H9 (cell line): Measurements from ENCODE around the gene TJP3. TPM values are rescaled to one million over a fixed set of nuclear protein-coding genes. Genes with fewer than 3 reads are reported as not detected.

Experiments used
- DNase-seq: peaks from one replicate; pipeline ENCODE4 v3.0.0-alpha.2; 2017
- H2AFZ ChIP-seq: one replicate; pipeline ENCODE4 v1.6.1; 2013; ENCODE audit warnings: mild to moderate bottlenecking, low read length, control low read depth, moderate library complexity
- H2AK5ac ChIP-seq: 2 replicates; pipeline ENCODE4 v1.6.1; 2013; ENCODE audit warnings: low read length, control low read depth, mixed read lengths; ENCODE audit not compliant: insufficient read length
- H2BK120ac ChIP-seq: one replicate; pipeline ENCODE4 v1.6.1; 2013; ENCODE audit warnings: low read depth, mild to moderate bottlenecking, low read length, control low read depth, inconsistent platforms; ENCODE audit not compliant: poor library complexity, severe bottlenecking
- H2BK12ac ChIP-seq: 2 replicates; pipeline ENCODE4 v1.6.1; 2013; ENCODE audit warnings: low read length, control low read depth, mixed read lengths, low read depth; ENCODE audit not compliant: insufficient read length
- H2BK15ac ChIP-seq: 2 replicates; pipeline ENCODE4 v1.6.1; 2013; ENCODE audit warnings: low read depth, low read length, control low read depth
- H2BK20ac ChIP-seq: one replicate; pipeline ENCODE4 v1.6.1; 2013; ENCODE audit warnings: low read depth, mild to moderate bottlenecking, low read length, control low read depth, inconsistent platforms; ENCODE audit not compliant: poor library complexity, severe bottlenecking
- H2BK5ac ChIP-seq: 2 replicates; pipeline ENCODE4 v1.6.1; 2013; ENCODE audit warnings: low read length, control low read depth, mixed read lengths; ENCODE audit not compliant: insufficient read length
- H3K14ac ChIP-seq: 2 replicates; pipeline ENCODE4 v1.6.1; 2013; ENCODE audit warnings: low read length, control low read depth; ENCODE audit not compliant: insufficient read depth
- H3K18ac ChIP-seq: 2 replicates; pipeline ENCODE4 v1.6.1; 2013; ENCODE audit warnings: low read depth, mild to moderate bottlenecking, mixed read lengths, low read length, control low read depth; ENCODE audit not compliant: insufficient read length
- H3K23ac ChIP-seq: 2 replicates; pipeline ENCODE4 v1.6.1; 2013; ENCODE audit warnings: low read length, control low read depth, mixed read lengths, low read depth; ENCODE audit not compliant: insufficient read length
- H3K23me2 ChIP-seq: 2 replicates; pipeline ENCODE4 v1.6.1; 2013; ENCODE audit warnings: low read depth, mild to moderate bottlenecking, mixed read lengths, low read length, control low read depth; ENCODE audit not compliant: insufficient read length, poor library complexity, severe bottlenecking
- H3K27ac ChIP-seq: 2 replicates; pipeline ENCODE4 v1.5.1; 2013; ENCODE audit warnings: low read length, control low read depth, mixed read lengths, low read depth; ENCODE audit not compliant: insufficient read length
- H3K27me3 ChIP-seq: 2 replicates; pipeline ENCODE4 v1.6.1; 2013; ENCODE audit warnings: low read length, control low read depth, inconsistent platforms; ENCODE audit not compliant: insufficient read depth
- H3K4ac ChIP-seq: 2 replicates; pipeline ENCODE4 v1.6.1; 2013; ENCODE audit warnings: low read depth, mild to moderate bottlenecking, control low read depth, inconsistent platforms, low read length, moderate library complexity
- H3K4me1 ChIP-seq: 2 replicates; pipeline ENCODE4 v1.6.1; 2013; ENCODE audit warnings: low read length, control low read depth, inconsistent platforms; ENCODE audit not compliant: insufficient read depth
- H3K4me2 ChIP-seq: 2 replicates; pipeline ENCODE4 v1.6.1; 2013; ENCODE audit warnings: low read length, control low read depth, mixed read lengths; ENCODE audit not compliant: insufficient read length, insufficient read depth
- H3K56ac ChIP-seq: 2 replicates; pipeline ENCODE4 v1.6.1; 2013; ENCODE audit warnings: low read depth, mild to moderate bottlenecking, mixed read lengths, low read length, control low read depth; ENCODE audit not compliant: insufficient read length
- H3K79me1 ChIP-seq: 2 replicates; pipeline ENCODE4 v1.6.1; 2013; ENCODE audit warnings: low read depth, mild to moderate bottlenecking, moderate library complexity, low read length, control low read depth, inconsistent platforms; ENCODE audit not compliant: insufficient read depth, poor library complexity, severe bottlenecking
- H3K79me2 ChIP-seq: 2 replicates; pipeline ENCODE4 v1.6.1; 2013; ENCODE audit warnings: low read length, control low read depth, inconsistent platforms; ENCODE audit not compliant: insufficient read depth
- H3K9ac ChIP-seq: 2 replicates; pipeline ENCODE4 v1.6.1; 2013; ENCODE audit warnings: low read length, control low read depth, mixed read lengths; ENCODE audit not compliant: insufficient read length; ENCODE audit errors: extremely low read depth
- H3K9me3 ChIP-seq: one replicate; pipeline ENCODE4 v1.6.1; 2013; ENCODE audit warnings: low read depth, low read length, inconsistent platforms; ENCODE audit not compliant: control insufficient read depth
- H3T11ph ChIP-seq: one replicate; pipeline ENCODE4 v1.6.1; 2013; ENCODE audit warnings: mild to moderate bottlenecking, low read length, control low read depth, inconsistent platforms
- H4K20me1 ChIP-seq: one replicate; pipeline ENCODE4 v1.6.1; 2013; ENCODE audit not compliant: control insufficient read depth, insufficient read length, insufficient read depth
- H4K5ac ChIP-seq: 2 replicates; pipeline ENCODE4 v1.6.1; 2013; ENCODE audit warnings: low read depth, mild to moderate bottlenecking, mixed read lengths, low read length, control low read depth; ENCODE audit not compliant: insufficient read length
- H4K8ac ChIP-seq: replicated peaks from 2 replicates; pipeline ENCODE4 v1.6.1; 2013; ENCODE audit warnings: low read length, control low read depth, mixed read lengths, low read depth; ENCODE audit not compliant: insufficient read length
- H4K91ac ChIP-seq: 2 replicates; pipeline ENCODE4 v1.6.1; 2013; ENCODE audit warnings: low read depth, mild to moderate bottlenecking, moderate library complexity, mixed read lengths, low read length, control low read depth; ENCODE audit not compliant: insufficient read length
- H3K27ac Mint-ChIP-seq, 3 experiments: 2 replicates in 2 of 3; 3 replicates in 1 of 3; pipeline ENCODE4 v1.8.0; 2020 to 2021; ENCODE audit warnings: mixed read lengths in 3 of 3, mild to moderate bottlenecking in 1 of 3, moderate library complexity in 1 of 3
- H3K27me3 Mint-ChIP-seq: 2 replicates; pipeline ENCODE4 v1.8.0; 2021; ENCODE audit warnings: low read depth, mild to moderate bottlenecking, moderate library complexity, mixed read lengths
- H3K36me3 Mint-ChIP-seq, 3 experiments: 2 replicates in 2 of 3; 3 replicates in 1 of 3; pipeline ENCODE4 v1.8.0; 2020 to 2021; ENCODE audit warnings: low read depth in 3 of 3, mixed read lengths in 3 of 3; ENCODE audit not compliant: insufficient read depth in 1 of 3
- H3K4me1 Mint-ChIP-seq, 2 experiments: 2 replicates each; pipeline ENCODE4 v1.8.0; 2020; ENCODE audit warnings: mixed read lengths in 2 of 2
- H3K4me3 Mint-ChIP-seq, 2 experiments: 2 replicates in 1 of 2; 3 replicates in 1 of 2; pipeline ENCODE4 v1.8.0; 2020 to 2021; ENCODE audit warnings: mild to moderate bottlenecking in 2 of 2, mixed read lengths in 2 of 2, moderate library complexity in 1 of 2
- H3K9me3 Mint-ChIP-seq, 2 experiments: 2 replicates in 1 of 2; 3 replicates in 1 of 2; pipeline ENCODE4 v1.8.0; 2020; ENCODE audit warnings: mild to moderate bottlenecking in 2 of 2, mixed read lengths in 2 of 2, moderate library complexity in 1 of 2
- WGBS: extraction: QIAGEN DNeasy Blood & Tissue Kit; methylation state at CpG from one replicate; pipeline ENCODE4 v1.1.7; 2013; ENCODE audit warnings: missing lambda C conversion rate, low lambda C conversion rate, mixed read lengths; ENCODE audit not compliant: insufficient read length; ENCODE audit errors: extremely low coverage; 5-methylcytosine and 5-hydroxymethylcytosine counted together
- total RNA-seq: library from RNA; stranded (reverse); gene quantifications from 2 replicates; pipeline ENCODE4 v1.2.1, GENCODE V29; 2021
- TF ChIP-seq, protein P1 (sequence below): fragments of 200-600 bp; sonication (generic); conservative IDR thresholded peaks from 3 replicates; pipeline ENCODE4 v1.8.0; 2021; ENCODE audit warnings: antibody characterized with exemption, mild to moderate bottlenecking

TJP3 gene
- total RNA-seq, 1 experiment from 2014 or later, result 27.3 TPM

GRCh38 chr19:3760871-3761361 lies 52.7 kb downstream of the TJP3 start:
- H3K27ac Mint-ChIP-seq, result peak overlapping the region; percentile 53 to 85 (median 55); a peak in 5 of 7 replicates
- Histone ChIP-seq H2BK15ac (no peak overlapping the region), H4K91ac (no peak overlapping the region), H3K4ac (no peak overlapping the region), H3K56ac (no peak overlapping the region), H4K8ac (no peak overlapping the region), H3T11ph (no peak overlapping the region), H3K9ac (peak overlapping the region; percentile 79), H3K18ac (peak overlapping the region; percentile 14), H3K4me2 (peak overlapping the region; percentile 81), H2BK5ac (no peak overlapping the region), H4K20me1 (no peaks in the 10 kb centered on the region), H2BK12ac (no peak overlapping the region), H2AFZ (no peak overlapping the region), H3K27ac (no peak overlapping the region), H4K5ac (no peak overlapping the region), H3K79me1 (peaks cover 5% of the 10 kb centered on the region), H3K9me3 (no peaks in the 10 kb centered on the region), H3K23ac (no peak overlapping the region), H2BK120ac (no peak overlapping the region), H3K4me1 (no peaks in the 10 kb centered on the region), H3K79me2 (no peaks in the 10 kb centered on the region), H2AK5ac (no peak overlapping the region), H3K23me2 (peaks cover 4% of the 10 kb centered on the region), H3K14ac (peak overlapping the region; percentile 87; the same call in 1 of the 2 replicates), H3K27me3 (no peaks in the 10 kb centered on the region), H2BK20ac (no peak overlapping the region)
- H3K9me3 Mint-ChIP-seq, result no peaks in the 10 kb centered on the region; a peak in 1 of 5 replicates
- peaks cover 3 to 14% (median 12%) of the 10 kb centered on the region in 3 experiments; a peak in 4 of 7 replicates for H3K36me3 Mint-ChIP-seq
- TF ChIP-seq, protein P1, sequence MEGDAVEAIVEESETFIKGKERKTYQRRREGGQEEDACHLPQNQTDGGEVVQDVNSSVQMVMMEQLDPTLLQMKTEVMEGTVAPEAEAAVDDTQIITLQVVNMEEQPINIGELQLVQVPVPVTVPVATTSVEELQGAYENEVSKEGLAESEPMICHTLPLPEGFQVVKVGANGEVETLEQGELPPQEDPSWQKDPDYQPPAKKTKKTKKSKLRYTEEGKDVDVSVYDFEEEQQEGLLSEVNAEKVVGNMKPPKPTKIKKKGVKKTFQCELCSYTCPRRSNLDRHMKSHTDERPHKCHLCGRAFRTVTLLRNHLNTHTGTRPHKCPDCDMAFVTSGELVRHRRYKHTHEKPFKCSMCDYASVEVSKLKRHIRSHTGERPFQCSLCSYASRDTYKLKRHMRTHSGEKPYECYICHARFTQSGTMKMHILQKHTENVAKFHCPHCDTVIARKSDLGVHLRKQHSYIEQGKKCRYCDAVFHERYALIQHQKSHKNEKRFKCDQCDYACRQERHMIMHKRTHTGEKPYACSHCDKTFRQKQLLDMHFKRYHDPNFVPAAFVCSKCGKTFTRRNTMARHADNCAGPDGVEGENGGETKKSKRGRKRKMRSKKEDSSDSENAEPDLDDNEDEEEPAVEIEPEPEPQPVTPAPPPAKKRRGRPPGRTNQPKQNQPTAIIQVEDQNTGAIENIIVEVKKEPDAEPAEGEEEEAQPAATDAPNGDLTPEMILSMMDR, result no peak
- H3K4me1 Mint-ChIP-seq, result peaks cover 4 to 14% of the 10 kb centered on the region in 2 experiments; a peak in 3 of 4 replicates
- H3K27me3 Mint-ChIP-seq, result no peaks in the 10 kb centered on the region
- no CpG with 5 or more reads among the region's 7 CpGs for WGBS
- DNase-seq, result no peak
- peak overlapping the region; percentile 92 to 96 for H3K4me3 Mint-ChIP-seq
